Kidney (tissue), 14 donors: Measurements from ENCODE around the gene FMNL3. TPM values are rescaled to one million over a fixed set of nuclear protein-coding genes. Genes with fewer than 3 reads are reported as not detected.

Experiments used
- DNase-seq, 5 donors: peaks; one replicate each; pipeline ENCODE4 v3.0.0-alpha.2; 2013 to 2020
- FAIRE-seq: peaks from 2 replicates; lab custom pipeline; 2012; peaks lifted over from hg19 to GRCh38; lab: Jason Lieb, UNC
- H3K27ac ChIP-seq, 2 donors: one replicate each; pipeline ENCODE4 v1.7.0; 2013; ENCODE audit warnings: low read depth in 2 of 2, low read length in 2 of 2, inconsistent platforms in 1 of 2
- H3K27me3 ChIP-seq: one replicate; pipeline ENCODE4 v1.7.1; 2013; ENCODE audit warnings: low read length, inconsistent platforms; ENCODE audit not compliant: control insufficient read depth, insufficient read depth
- H3K36me3 ChIP-seq, 3 donors: one replicate each; pipeline versions ENCODE4 v1.7.0 to v1.7.1; 2013; ENCODE audit warnings: low read length in 3 of 3, control low read depth in 1 of 3, inconsistent platforms in 1 of 3; ENCODE audit not compliant: insufficient read depth in 3 of 3, control insufficient read depth in 2 of 3
- H3K4me1 ChIP-seq, 3 donors: one replicate each; pipeline versions ENCODE4 v1.7.0 to v1.7.1; 2013; ENCODE audit warnings: low read length in 3 of 3, inconsistent platforms in 1 of 3, low read depth in 1 of 3; ENCODE audit not compliant: control insufficient read depth in 2 of 3, insufficient read depth in 2 of 3
- H3K4me3 ChIP-seq, 3 donors: one replicate each; pipeline versions ENCODE4 v1.7.0 to v1.8.1; 2013; ENCODE audit warnings: low read length in 3 of 3, control low read depth in 1 of 3, inconsistent platforms in 1 of 3
- H3K9ac ChIP-seq, 3 donors: one replicate each; pipeline versions ENCODE4 v1.7.0 to v1.7.1; 2013; ENCODE audit warnings: low read length in 3 of 3, control low read depth in 1 of 3, inconsistent platforms in 1 of 3
- H3K9me3 ChIP-seq, 3 donors: one replicate each; pipeline versions ENCODE4 v1.7.0 to v1.7.1; 2013; ENCODE audit warnings: low read length in 3 of 3, control low read depth in 1 of 3, inconsistent platforms in 1 of 3; ENCODE audit not compliant: control insufficient read depth in 2 of 3, insufficient read depth in 1 of 3
- intact Hi-C: fragments of 100-400 bp; cut with DNase I; formaldehyde crosslinking; loops from one replicate; pipeline ENCODE4 v1.11.1; 2022
- polyA plus RNA-seq: library from polyadenylated mRNA; stranded (reverse); fragments of 350-450 nt; fragmentation: Illumina TruSeq; extraction: RNeasy Lipid Tissue Mini Kit (QIAGEN cat#74804); gene quantifications from one replicate; pipeline ENCODE4 v1.2.3, GENCODE V29; 2014; ENCODE audit warnings: low read depth, low replicate concordance; ENCODE audit not compliant: insufficient read depth
- total RNA-seq: library from RNA; stranded (reverse); fragmentation: NEBNext Ultra II Directional; extraction: Animal tissue kit (Norgen Biotek cat#: 25700); gene quantifications from one replicate; pipeline ENCODE4 v1.2.1, GENCODE V29; 2021
- TF ChIP-seq, protein P1 (sequence below): IDR thresholded peaks from 3 replicates; pipeline ENCODE4 v1.5.1; 2012; ENCODE audit warnings: mild to moderate bottlenecking, moderate library complexity, borderline replicate concordance; ENCODE audit not compliant: insufficient read depth; ENCODE audit errors: extremely low read depth
- donor health status: control.
- donor health status: control.
- donor health status: control.
- donor health status: control.
- donor health status: control.
- donor health status: DM: yes; HTN: yes; CAD: no.
- donor health status: Normal renal cell carcinoma (clear cell type).

The FMNL3 gene
- total and polyA plus RNA-seq, 2 donors from 2014 or later: 6.3 to 25.6 TPM

DNA sequence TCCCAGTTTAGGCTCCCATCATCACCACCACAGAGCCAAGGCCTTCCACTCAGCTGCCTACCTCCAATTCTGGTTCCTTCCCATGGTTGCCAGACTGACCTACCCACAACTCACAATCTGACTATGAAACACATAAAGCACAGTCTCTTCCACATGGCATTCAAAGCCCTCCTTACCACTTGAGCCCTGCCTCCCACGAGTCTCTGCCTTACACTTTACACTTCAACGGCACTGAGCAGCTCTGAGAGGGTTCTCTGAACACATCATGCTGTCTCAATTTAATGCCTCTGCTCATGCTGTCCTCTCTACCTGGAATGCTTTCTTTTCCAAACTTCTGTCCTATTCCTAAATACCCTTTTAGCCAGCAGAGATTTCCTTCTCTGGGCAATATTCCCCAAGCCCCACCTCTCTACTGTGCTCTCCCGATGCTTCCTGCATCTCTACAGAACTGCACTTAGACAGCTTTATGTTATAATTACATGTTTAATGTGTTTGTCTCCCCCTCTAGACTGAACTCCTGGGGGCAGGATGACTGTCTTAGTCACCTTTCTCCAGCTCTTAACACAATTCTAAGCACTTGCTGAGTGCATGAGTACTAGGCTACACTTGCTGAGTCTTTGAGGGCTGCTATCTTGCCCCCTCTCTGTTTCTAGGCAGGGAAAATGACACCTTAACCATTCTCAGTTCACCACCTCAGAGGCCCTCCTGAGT, 23.5 kb downstream of the FMNL3 start:
- intact Hi-C loops: no loop called here
- FAIRE-seq: no peak
- Histone ChIP-seq H3K27me3 (no peaks in the 10 kb centered on the region), H3K4me1 (peaks cover 0 to 5% (median 0%) of the 10 kb centered on the region in 3 donors), H3K4me3 (no peak overlapping the region), H3K9ac (no peak overlapping the region), H3K9me3 (no peaks in the 10 kb centered on the region), H3K27ac (no peak overlapping the region), H3K36me3 (no peaks in the 10 kb centered on the region)
- peak in 2 of 5 donors; percentile 37 to 47 for DNase-seq
- TF ChIP-seq, protein P1, sequence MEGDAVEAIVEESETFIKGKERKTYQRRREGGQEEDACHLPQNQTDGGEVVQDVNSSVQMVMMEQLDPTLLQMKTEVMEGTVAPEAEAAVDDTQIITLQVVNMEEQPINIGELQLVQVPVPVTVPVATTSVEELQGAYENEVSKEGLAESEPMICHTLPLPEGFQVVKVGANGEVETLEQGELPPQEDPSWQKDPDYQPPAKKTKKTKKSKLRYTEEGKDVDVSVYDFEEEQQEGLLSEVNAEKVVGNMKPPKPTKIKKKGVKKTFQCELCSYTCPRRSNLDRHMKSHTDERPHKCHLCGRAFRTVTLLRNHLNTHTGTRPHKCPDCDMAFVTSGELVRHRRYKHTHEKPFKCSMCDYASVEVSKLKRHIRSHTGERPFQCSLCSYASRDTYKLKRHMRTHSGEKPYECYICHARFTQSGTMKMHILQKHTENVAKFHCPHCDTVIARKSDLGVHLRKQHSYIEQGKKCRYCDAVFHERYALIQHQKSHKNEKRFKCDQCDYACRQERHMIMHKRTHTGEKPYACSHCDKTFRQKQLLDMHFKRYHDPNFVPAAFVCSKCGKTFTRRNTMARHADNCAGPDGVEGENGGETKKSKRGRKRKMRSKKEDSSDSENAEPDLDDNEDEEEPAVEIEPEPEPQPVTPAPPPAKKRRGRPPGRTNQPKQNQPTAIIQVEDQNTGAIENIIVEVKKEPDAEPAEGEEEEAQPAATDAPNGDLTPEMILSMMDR: no peak

DNA sequence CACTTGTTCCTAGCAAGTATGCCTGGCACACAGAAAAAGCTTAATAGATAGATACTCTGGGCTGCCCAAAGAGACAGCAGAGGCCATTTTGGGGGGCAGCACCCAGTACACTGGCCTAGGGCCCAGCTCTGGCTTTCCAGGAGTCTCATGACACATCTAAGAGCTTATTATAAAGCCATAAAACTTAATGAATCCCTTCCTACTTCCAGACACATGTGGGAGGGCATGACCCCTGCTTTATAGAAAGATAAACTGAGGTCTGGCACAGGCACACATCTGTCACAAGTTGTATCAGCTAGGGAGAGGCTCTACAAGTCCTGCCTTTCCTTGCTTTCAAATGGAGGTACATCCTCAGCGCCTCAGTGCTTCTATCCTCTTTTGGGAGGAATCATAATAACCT, 27.1 kb downstream of the FMNL3 start:
- intact Hi-C loops: no loop called here

DNA sequence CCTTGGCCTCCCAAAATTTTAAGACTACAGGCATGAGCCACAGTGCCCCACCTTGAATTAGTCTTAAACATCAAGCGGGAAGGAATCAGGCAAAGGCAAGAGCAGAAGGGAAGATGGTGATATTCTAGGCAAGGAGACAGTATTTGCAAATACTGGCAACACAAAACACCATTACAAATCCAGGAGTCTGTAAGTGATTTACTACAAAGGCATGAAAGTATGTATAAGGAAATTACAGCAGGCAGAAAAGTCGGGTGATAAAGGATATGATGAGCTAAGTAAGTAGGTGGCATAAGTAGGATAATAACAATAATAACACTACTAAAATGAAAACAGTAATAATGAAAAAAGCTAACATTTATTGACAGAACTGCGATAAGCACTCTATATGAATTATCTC, 28.5 kb downstream of the FMNL3 start:
- TF ChIP-seq, protein P1: no peak
- H3K27me3 ChIP-seq: no peaks in the 10 kb centered on the region
- no peaks in the 10 kb centered on the region for H3K9me3 ChIP-seq
- peaks cover 8 to 11% (median 9%) of the 10 kb centered on the region in 3 donors for H3K4me1 ChIP-seq
- no peak overlapping the region for H3K4me3 ChIP-seq
- no peak for FAIRE-seq
- H3K36me3 ChIP-seq: no peaks in the 10 kb centered on the region
- no peak overlapping the region for H3K9ac ChIP-seq
- intact Hi-C loops: no loop called here
- no peak for DNase-seq
- H3K27ac ChIP-seq: no peak overlapping the region

More for the DNA sequence above, 27.1 kb downstream of the FMNL3 start:
- H3K9ac ChIP-seq: no peak overlapping the region
- no peak overlapping the region for H3K4me3 ChIP-seq
- H3K9me3 ChIP-seq: no peaks in the 10 kb centered on the region
- no peaks in the 10 kb centered on the region for H3K36me3 ChIP-seq
- TF ChIP-seq, protein P1: no peak
- H3K4me1 ChIP-seq: peaks cover 0 to 7% (median 0%) of the 10 kb centered on the region in 3 donors
- H3K27me3 ChIP-seq: no peaks in the 10 kb centered on the region
- H3K27ac ChIP-seq: no peak overlapping the region
- DNase-seq (no peak), FAIRE-seq (no peak)
